PC-3 (cell line): Measurements from ENCODE around the gene ZNF316. TPM values are rescaled to one million over a fixed set of nuclear protein-coding genes. Genes with fewer than 3 reads are reported as not detected.

ENCODE experiments used
- ATAC-seq: fragments of 200-7000 bp; cut with Tn5 transposase; 2 replicates; pipeline ENCODE4 v1.9.1; 2020; ENCODE audit warnings: mild to moderate bottlenecking, moderate library complexity
- BruUV-seq: library from RNA; stranded (reverse); fragments of 400-500 nt; replicated peaks from 2 replicates; lab custom pipeline; 2021; lab: Mats Ljungman, UMichigan
- CTCF ChIA-PET: fragments of 300-600 bp; sonication (Branson Sonifier 250); formaldehyde crosslinking; loops from one replicate; lab custom pipeline; 2022; ENCODE audit warnings: antibody characterized with exemption; lab: Charles Lee
- POLR2A ChIA-PET: fragments of 300-600 bp; sonication (Branson Sonifier 250); formaldehyde crosslinking; loops from one replicate; lab custom pipeline; 2022; ENCODE audit warnings: antibody characterized with exemption; ENCODE audit not compliant: unreplicated experiment; lab: Charles Lee
- DNase-seq: peaks from one replicate; pipeline ENCODE4 v3.0.0-alpha.2; 2015
- H2AFZ ChIP-seq: fragments of 300-600 bp; sonication (generic); 2 replicates; pipeline ENCODE4 v1.6.0; 2016; ENCODE audit warnings: antibody characterized with exemption, low read length
- H3F3A ChIP-seq: fragments of 300-600 bp; sonication (generic); one replicate; pipeline ENCODE4 v1.6.0; 2017; ENCODE audit warnings: antibody characterized with exemption, low read length, control low read depth, mild to moderate bottlenecking; ENCODE audit not compliant: unreplicated experiment
- H3K27ac ChIP-seq: fragments of 300-600 bp; sonication (generic); 2 replicates; pipeline ENCODE4 v1.5.1; 2016; ENCODE audit warnings: mild to moderate bottlenecking, low read length
- H3K27me3 ChIP-seq: fragments of 300-600 bp; sonication (generic); 2 replicates; pipeline ENCODE4 v1.6.1; 2016; ENCODE audit warnings: low read length, mixed read lengths
- H3K36me3 ChIP-seq: fragments of 300-600 bp; sonication (generic); 2 replicates; pipeline ENCODE4 v1.6.1; 2016; ENCODE audit warnings: low read depth, mixed run types, low read length, mixed read lengths
- H3K4me1 ChIP-seq: fragments of 300-600 bp; sonication (generic); 2 replicates; pipeline ENCODE4 v1.5.1; 2016; ENCODE audit warnings: low read length; ENCODE audit not compliant: insufficient read depth
- H3K4me2 ChIP-seq: fragments of 300-600 bp; sonication (generic); 2 replicates; pipeline ENCODE4 v1.6.0; 2016; ENCODE audit warnings: low read length
- H3K4me3 ChIP-seq: fragments of 300-600 bp; sonication (generic); 2 replicates; pipeline ENCODE4 v1.5.1; 2016; ENCODE audit warnings: mild to moderate bottlenecking, low read length, mixed read lengths
- H3K79me2 ChIP-seq: fragments of 300-600 bp; sonication (generic); 2 replicates; pipeline ENCODE4 v1.6.1; 2017; ENCODE audit warnings: low read length, mixed read lengths
- H3K9ac ChIP-seq: fragments of 300-600 bp; sonication (generic); 2 replicates; pipeline ENCODE4 v1.6.0; 2016; ENCODE audit warnings: mild to moderate bottlenecking, low read length
- H3K9me2 ChIP-seq: fragments of 300-600 bp; sonication (generic); replicated peaks from 2 replicates; pipeline ENCODE4 v1.6.1; 2016; ENCODE audit warnings: mixed run types, low read length, mixed read lengths
- H3K9me3 ChIP-seq: fragments of 300-600 bp; sonication (generic); 2 replicates; pipeline ENCODE4 v1.6.1; 2016; ENCODE audit warnings: low read length, mixed read lengths
- H4K20me1 ChIP-seq: fragments of 300-600 bp; sonication (generic); 2 replicates; pipeline ENCODE4 v1.6.1; 2016; ENCODE audit warnings: low read length, mixed read lengths
- EZH2 ChIP-seq: fragments of 300-600 bp; sonication (generic); IDR thresholded peaks from one replicate; pipeline ENCODE4 v1.6.1; 2017; ENCODE audit warnings: antibody characterized with exemption, mild to moderate bottlenecking, low read length; ENCODE audit not compliant: unreplicated experiment
- EZH2phosphoT487 ChIP-seq: fragments of 300-600 bp; sonication (generic); IDR thresholded peaks from 2 replicates; pipeline ENCODE4 v1.6.1; 2018; ENCODE audit warnings: mild to moderate bottlenecking, antibody characterized with exemption, low read length, borderline replicate concordance
- intact Hi-C: fragments of 100-400 bp; cut with micrococcal nuclease; formaldehyde crosslinking; loops from 2 replicates; pipeline ENCODE4 v1.9.0; 2023
- total RNA-seq: library from RNA; depleted of rRNA; stranded (reverse); fragments of >200 nt; gene quantifications from 2 replicates; pipeline ENCODE4 v1.2.3, GENCODE V29; 2014
- TF ChIP-seq, protein P1 (sequence below): fragments of 300-600 bp; sonication (generic); conservative IDR thresholded peaks from 2 replicates; pipeline ENCODE4 v1.5.1; 2017; ENCODE audit warnings: antibody characterized with exemption, low read depth, mild to moderate bottlenecking, low read length

ZNF316 gene
- total RNA-seq, 1 experiment from 2014 or later: 17.5 TPM

DNA sequence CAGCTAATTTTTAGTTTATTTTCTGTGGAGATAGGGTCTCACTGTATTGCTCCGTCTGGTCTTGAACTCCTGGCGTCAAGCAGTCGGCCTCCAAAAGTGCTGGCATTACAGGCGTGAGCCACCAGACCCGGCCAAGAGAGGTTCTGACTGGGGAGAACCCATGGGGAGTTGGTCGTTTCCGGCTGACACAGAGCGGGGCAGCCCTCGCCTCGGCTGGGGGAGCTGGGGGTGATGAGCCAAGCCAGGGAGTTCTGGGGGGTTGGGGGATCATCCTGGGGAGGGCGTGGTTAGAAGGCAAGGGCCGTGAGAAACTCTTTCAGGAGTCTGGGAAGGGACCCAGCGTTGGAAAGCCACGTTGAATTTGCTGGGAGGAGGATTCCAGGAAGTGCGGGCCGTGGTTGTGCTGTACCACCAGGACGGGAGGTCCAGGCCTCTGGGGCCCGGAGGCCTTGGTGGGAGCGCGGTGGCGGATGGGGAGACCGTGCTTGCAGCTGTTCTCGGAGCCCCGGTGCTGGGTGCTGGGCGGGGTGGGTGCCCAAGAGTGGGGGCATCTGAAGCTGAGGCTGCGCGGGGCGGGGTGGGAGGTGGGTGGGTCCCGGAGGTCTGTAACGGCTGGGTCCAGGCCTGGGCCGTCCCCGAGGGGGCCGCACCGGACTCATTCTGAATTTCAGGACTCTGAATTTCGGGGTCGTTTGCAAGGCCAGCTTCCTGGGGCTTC is 30.1 kb upstream of the ZNF316 start:
- no peaks in the 10 kb centered on the region for H3K9me3 ChIP-seq
- DNase-seq (no peak), ATAC-seq (no peak)
- H3K9me2 ChIP-seq: no peaks in the 10 kb centered on the region
- POLR2A ChIA-PET: no interaction called here
- H3K27me3 ChIP-seq: no peaks in the 10 kb centered on the region
- peaks cover 8% of the 10 kb centered on the region for H3K36me3 ChIP-seq
- no peaks in the 10 kb centered on the region for H3K79me2 ChIP-seq
- H3K4me1 ChIP-seq: no peaks in the 10 kb centered on the region
- no peak overlapping the region for H3K27ac ChIP-seq
- TF ChIP-seq EZH2phosphoT487: no peak
- TF ChIP-seq, protein P1, sequence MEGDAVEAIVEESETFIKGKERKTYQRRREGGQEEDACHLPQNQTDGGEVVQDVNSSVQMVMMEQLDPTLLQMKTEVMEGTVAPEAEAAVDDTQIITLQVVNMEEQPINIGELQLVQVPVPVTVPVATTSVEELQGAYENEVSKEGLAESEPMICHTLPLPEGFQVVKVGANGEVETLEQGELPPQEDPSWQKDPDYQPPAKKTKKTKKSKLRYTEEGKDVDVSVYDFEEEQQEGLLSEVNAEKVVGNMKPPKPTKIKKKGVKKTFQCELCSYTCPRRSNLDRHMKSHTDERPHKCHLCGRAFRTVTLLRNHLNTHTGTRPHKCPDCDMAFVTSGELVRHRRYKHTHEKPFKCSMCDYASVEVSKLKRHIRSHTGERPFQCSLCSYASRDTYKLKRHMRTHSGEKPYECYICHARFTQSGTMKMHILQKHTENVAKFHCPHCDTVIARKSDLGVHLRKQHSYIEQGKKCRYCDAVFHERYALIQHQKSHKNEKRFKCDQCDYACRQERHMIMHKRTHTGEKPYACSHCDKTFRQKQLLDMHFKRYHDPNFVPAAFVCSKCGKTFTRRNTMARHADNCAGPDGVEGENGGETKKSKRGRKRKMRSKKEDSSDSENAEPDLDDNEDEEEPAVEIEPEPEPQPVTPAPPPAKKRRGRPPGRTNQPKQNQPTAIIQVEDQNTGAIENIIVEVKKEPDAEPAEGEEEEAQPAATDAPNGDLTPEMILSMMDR: no peak
- no peak for TF ChIP-seq EZH2
- CTCF ChIA-PET: no interaction called here
- no peaks in the 10 kb centered on the region for H4K20me1 ChIP-seq
- H3K4me2 ChIP-seq: no peak overlapping the region
- BruUV-seq: no TSS peak
- intact Hi-C loops: no loop called here
- H3F3A ChIP-seq: no peaks in the 10 kb centered on the region
- H3K4me3 ChIP-seq: no peak overlapping the region
- no peak overlapping the region for H3K9ac ChIP-seq
- H2AFZ ChIP-seq: no peak overlapping the region

DNA sequence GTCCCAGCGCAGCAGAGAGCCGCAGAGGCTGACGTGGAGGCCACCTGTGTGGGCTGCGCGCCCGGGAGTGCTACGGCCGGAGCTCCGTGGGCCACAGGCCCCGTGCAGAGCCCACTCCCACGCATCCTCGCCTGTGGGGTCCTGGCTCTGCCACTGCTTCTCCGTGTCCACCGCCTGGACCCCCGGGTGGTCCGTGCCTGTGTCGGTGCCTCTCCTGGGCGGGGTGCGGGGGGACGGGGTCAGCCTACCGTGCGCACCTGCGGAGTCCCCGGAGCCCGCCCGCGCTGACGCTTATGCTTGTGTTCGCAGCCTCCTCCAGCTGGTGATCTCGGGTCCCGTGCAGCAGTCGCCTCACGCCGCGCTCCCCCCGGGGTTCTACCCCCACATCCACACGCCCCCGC is 29.5 kb upstream of the ZNF316 start:
- no peak overlapping the region for H3K9ac ChIP-seq
- no peak for TF ChIP-seq EZH2phosphoT487
- TF ChIP-seq, protein P1: no peak
- TF ChIP-seq EZH2: no peak
- no peaks in the 10 kb centered on the region for H3K9me2 ChIP-seq
- no peak overlapping the region for H3K4me3 ChIP-seq
- no peak overlapping the region for H3K27ac ChIP-seq
- no peak overlapping the region for H3K4me2 ChIP-seq
- H3F3A ChIP-seq: no peaks in the 10 kb centered on the region
- H4K20me1 ChIP-seq: no peaks in the 10 kb centered on the region
- no peaks in the 10 kb centered on the region for H3K9me3 ChIP-seq
- intact Hi-C loops: no loop called here
- POLR2A ChIA-PET: no interaction called here
- no peaks in the 10 kb centered on the region for H3K79me2 ChIP-seq
- H3K36me3 ChIP-seq: peaks cover 1% of the 10 kb centered on the region
- CTCF ChIA-PET: no interaction called here
- no peak overlapping the region for H2AFZ ChIP-seq
- no peaks in the 10 kb centered on the region for H3K4me1 ChIP-seq
- DNase-seq: no peak
- H3K27me3 ChIP-seq: no peaks in the 10 kb centered on the region
- BruUV-seq: no TSS peak
- ATAC-seq: no peak

DNA sequence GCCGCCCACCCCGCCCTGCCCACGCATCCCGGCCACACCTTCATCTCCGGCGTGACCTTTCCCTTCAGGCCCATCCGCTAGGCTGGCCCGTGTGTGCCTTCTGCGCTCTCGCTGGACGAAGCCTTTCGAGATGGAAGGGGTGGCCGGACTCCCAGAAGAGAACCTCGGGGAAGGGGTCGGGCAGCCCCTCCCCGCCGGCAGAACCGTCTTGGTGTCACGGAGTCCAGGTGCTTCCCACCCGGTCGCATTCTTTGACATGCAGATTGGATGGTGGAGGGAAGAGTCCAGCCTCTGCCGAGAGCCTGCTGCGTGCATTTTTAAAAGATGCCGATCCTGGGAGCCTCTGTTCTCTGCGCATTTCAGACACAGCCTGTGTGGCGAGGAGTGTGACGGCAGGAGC is 29.0 kb upstream of the ZNF316 start:
- CTCF ChIA-PET: no interaction called here
- POLR2A ChIA-PET: no interaction called here

More for the DNA sequence above, 29.0 kb upstream of the ZNF316 start:
- no peaks in the 10 kb centered on the region for H3K4me1 ChIP-seq
- H2AFZ ChIP-seq: no peak overlapping the region
- H3K27me3 ChIP-seq: no peaks in the 10 kb centered on the region
- H3K9me3 ChIP-seq: no peaks in the 10 kb centered on the region
- no peak for TF ChIP-seq EZH2phosphoT487
- TF ChIP-seq, protein P1: no peak
- TF ChIP-seq EZH2: no peak
- no peak overlapping the region for H3K4me3 ChIP-seq
- H3F3A ChIP-seq: no peaks in the 10 kb centered on the region
- DNase-seq (no peak), ATAC-seq (no peak)
- H3K9me2 ChIP-seq: no peaks in the 10 kb centered on the region
- intact Hi-C loops: no loop called here
- no peaks in the 10 kb centered on the region for H4K20me1 ChIP-seq
- no peaks in the 10 kb centered on the region for H3K79me2 ChIP-seq
- no peak overlapping the region for H3K27ac ChIP-seq
- no TSS peak for BruUV-seq
- H3K9ac ChIP-seq: no peak overlapping the region
- H3K36me3 ChIP-seq: no peaks in the 10 kb centered on the region
- H3K4me2 ChIP-seq: no peak overlapping the region
